ENCODE measurements around the gene SEPTIN5. TPM values are rescaled to one million over a fixed set of nuclear protein-coding genes. Genes with fewer than 3 reads are reported as not detected.
"Not testable (repeated sequence)": the region's sequence is repeated elsewhere in the genome, so short reads cannot be mapped to it uniquely, and the experiment has no call there.

SEPTIN5 gene
- total and polyA plus RNA-seq, 2 donors from 2014 or later: 10.4 to 13.0 TPM

DNA sequence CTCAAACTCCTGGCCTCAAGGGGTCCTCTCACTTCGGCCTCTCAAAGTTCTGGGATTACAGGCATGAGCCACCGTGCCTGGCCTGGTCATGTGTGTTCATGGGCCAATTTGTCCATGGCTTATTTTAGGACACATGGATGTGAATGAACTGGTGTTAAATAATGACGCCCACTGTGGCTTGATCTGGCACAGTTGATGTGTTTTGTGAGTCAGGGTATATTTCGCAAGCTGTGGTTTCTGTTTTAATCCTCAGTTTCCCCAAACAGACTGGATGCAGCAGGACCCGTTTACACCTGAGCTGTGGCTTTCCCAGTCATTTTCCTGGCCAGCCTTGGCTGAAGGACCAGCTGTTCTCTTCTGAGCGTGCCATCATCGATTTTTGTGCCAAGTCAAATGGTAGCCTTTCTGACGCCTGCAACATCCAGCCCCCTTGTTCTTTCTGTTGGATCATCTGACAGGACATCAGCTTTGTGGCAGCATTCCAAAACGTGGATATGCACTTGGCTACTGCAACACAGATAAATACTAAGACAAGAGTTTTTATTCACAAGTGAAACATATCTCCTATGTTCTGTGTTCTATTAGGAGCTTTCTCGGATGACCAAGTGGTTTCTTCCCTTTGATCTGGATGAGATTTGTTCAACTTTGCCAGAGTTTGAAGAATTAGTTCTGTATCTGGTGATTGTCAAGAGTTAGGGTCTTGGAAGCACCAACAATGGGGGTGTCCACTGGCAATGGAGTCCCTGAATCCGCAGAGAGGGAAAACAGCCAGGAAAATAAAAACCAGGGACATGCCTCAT, 40.0 kb upstream of the SEPTIN5 start:
- Histone ChIP-seq H3K27ac (ENCODE audit: low read depth in 2 of 2, low read length in 2 of 2) (no peak overlapping the region), H3K27me3 (ENCODE audit: control insufficient read depth, insufficient read depth, low read length) (no peaks in the 10 kb centered on the region), H3K4me3 (ENCODE audit: low read length in 3 of 3) (no peak overlapping the region), H3K9ac (ENCODE audit: low read length in 3 of 3) (no peak overlapping the region), H3K9me3 (ENCODE audit: control insufficient read depth in 2 of 3, insufficient read depth in 1 of 3, low read length in 3 of 3) (peaks cover 0 to 13% (median 0%) of the 10 kb centered on the region in 3 donors), H3K36me3 (ENCODE audit: control insufficient read depth in 2 of 3, insufficient read depth in 3 of 3, low read length in 3 of 3) (no peaks in the 10 kb centered on the region), H3K4me1 (ENCODE audit: control insufficient read depth in 2 of 3, insufficient read depth in 2 of 3, low read depth in 1 of 3, low read length in 3 of 3) (no peaks in the 10 kb centered on the region)
- intact Hi-C loops (cut with DNase I): no loop called here
- DNase-seq (no peak), FAIRE-seq (no peak)
- TF ChIP-seq, protein P1, sequence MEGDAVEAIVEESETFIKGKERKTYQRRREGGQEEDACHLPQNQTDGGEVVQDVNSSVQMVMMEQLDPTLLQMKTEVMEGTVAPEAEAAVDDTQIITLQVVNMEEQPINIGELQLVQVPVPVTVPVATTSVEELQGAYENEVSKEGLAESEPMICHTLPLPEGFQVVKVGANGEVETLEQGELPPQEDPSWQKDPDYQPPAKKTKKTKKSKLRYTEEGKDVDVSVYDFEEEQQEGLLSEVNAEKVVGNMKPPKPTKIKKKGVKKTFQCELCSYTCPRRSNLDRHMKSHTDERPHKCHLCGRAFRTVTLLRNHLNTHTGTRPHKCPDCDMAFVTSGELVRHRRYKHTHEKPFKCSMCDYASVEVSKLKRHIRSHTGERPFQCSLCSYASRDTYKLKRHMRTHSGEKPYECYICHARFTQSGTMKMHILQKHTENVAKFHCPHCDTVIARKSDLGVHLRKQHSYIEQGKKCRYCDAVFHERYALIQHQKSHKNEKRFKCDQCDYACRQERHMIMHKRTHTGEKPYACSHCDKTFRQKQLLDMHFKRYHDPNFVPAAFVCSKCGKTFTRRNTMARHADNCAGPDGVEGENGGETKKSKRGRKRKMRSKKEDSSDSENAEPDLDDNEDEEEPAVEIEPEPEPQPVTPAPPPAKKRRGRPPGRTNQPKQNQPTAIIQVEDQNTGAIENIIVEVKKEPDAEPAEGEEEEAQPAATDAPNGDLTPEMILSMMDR (IDR thresholded peaks at IDR 0.05; ENCODE audit: borderline replicate concordance, extremely low read depth, insufficient read depth): no peak

DNA sequence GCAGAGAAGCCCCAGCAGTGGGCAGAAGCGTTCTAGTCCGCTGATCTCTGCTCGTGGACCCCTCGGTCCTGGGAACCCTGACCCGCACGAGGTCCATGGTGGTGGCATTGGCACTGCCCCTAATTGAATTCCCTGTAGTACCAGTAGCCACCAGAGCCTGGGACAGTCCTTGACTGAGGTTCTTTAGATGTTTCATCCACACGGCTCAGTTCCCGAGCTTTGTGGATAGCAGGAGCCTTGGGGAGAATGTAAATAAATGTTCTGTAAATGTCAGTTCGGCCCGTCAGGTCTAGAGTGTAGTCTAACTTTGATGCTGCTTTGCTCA, 39.4 kb upstream of the SEPTIN5 start:
- Histone ChIP-seq H3K27me3 (ENCODE audit: control insufficient read depth, insufficient read depth, low read length) (no peaks in the 10 kb centered on the region), H3K4me3 (ENCODE audit: low read length in 3 of 3) (no peak overlapping the region), H3K9ac (ENCODE audit: low read length in 3 of 3) (no peak overlapping the region), H3K9me3 (ENCODE audit: control insufficient read depth in 2 of 3, insufficient read depth in 1 of 3, low read length in 3 of 3) (peaks cover 0 to 13% (median 0%) of the 10 kb centered on the region in 3 donors), H3K27ac (ENCODE audit: low read depth in 2 of 2, low read length in 2 of 2) (no peak overlapping the region), H3K36me3 (ENCODE audit: control insufficient read depth in 2 of 3, insufficient read depth in 3 of 3, low read length in 3 of 3) (no peaks in the 10 kb centered on the region), H3K4me1 (ENCODE audit: control insufficient read depth in 2 of 3, insufficient read depth in 2 of 3, low read depth in 1 of 3, low read length in 3 of 3) (no peaks in the 10 kb centered on the region)
- DNase-seq (no peak), FAIRE-seq (no peak)
- intact Hi-C loops (cut with DNase I): no loop called here
- TF ChIP-seq, protein P1 (IDR thresholded peaks at IDR 0.05; ENCODE audit: borderline replicate concordance, extremely low read depth, insufficient read depth): no peak

DNA sequence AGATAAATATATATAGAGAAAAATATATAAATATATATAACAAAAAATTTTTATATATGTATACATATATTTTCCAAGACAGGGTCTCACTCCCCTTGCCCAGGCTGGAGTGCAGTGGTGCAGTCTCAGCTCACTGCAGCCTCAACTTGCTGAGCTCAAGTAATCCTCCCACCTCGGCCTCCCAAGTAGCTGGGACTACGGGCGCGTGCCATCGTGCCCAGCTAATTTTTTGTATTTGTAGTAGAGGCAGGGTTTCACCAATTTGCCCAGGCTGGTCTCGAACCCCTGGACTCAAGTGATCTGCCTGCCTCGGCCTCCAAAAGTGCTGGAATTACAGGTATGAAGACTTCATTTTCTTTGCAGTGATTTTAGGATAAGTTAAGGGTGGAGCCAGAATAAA, 38.9 kb upstream of the SEPTIN5 start:
- Histone ChIP-seq H3K27ac (ENCODE audit: low read depth in 2 of 2, low read length in 2 of 2) (no peak overlapping the region), H3K27me3 (ENCODE audit: control insufficient read depth, insufficient read depth, low read length) (no peaks in the 10 kb centered on the region), H3K4me3 (ENCODE audit: low read length in 3 of 3) (no peak overlapping the region), H3K9me3 (ENCODE audit: control insufficient read depth in 2 of 3, insufficient read depth in 1 of 3, low read length in 3 of 3) (peaks cover 0 to 13% (median 0%) of the 10 kb centered on the region in 3 donors), H3K36me3 (ENCODE audit: control insufficient read depth in 2 of 3, insufficient read depth in 3 of 3, low read length in 3 of 3) (no peaks in the 10 kb centered on the region), H3K4me1 (ENCODE audit: control insufficient read depth in 2 of 3, insufficient read depth in 2 of 3, low read depth in 1 of 3, low read length in 3 of 3) (no peaks in the 10 kb centered on the region), H3K9ac (ENCODE audit: low read length in 3 of 3) (no peak overlapping the region)
- no peak for FAIRE-seq
- TF ChIP-seq, protein P1 (IDR thresholded peaks at IDR 0.05; ENCODE audit: borderline replicate concordance, extremely low read depth, insufficient read depth): no peak
- DNase-seq: no peak
- intact Hi-C loops (cut with DNase I): no loop called here

DNA sequence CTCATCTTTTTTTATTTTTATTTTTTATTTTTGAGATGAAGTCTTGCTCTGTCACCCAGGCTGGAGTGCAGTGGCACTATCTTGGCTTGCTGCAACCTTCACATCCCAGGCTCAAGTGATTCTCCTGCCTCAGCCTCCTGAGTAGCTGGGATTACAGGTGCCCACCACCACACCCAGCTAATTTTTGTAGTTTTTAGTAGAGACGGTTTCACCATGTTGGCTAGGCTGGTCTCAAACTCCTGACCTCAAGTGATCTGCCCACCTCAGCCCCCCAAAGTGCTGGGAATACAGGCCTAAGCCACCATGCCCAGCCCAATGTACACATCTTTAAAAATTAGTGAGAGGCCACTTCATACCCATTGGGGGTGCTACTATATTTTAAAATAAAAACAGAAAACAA, 37.9 kb upstream of the SEPTIN5 start:
- H3K27ac ChIP-seq (ENCODE audit: low read depth in 2 of 2, low read length in 2 of 2); DNase-seq; FAIRE-seq; H3K27me3 ChIP-seq (ENCODE audit: control insufficient read depth, insufficient read depth, low read length); H3K4me3 ChIP-seq (ENCODE audit: low read length in 3 of 3); H3K9me3 ChIP-seq (ENCODE audit: control insufficient read depth in 2 of 3, insufficient read depth in 1 of 3, low read length in 3 of 3); H3K4me1 ChIP-seq (ENCODE audit: control insufficient read depth in 2 of 3, insufficient read depth in 2 of 3, low read depth in 1 of 3, low read length in 3 of 3); H3K9ac ChIP-seq (ENCODE audit: low read length in 3 of 3); intact Hi-C loops (cut with DNase I); H3K36me3 ChIP-seq (ENCODE audit: control insufficient read depth in 2 of 3, insufficient read depth in 3 of 3, low read length in 3 of 3): not testable (repeated sequence)
